Keratinocyte (primary cell): ENCODE data around the gene IGSF9.

Experiments
- CTCF ChIP-seq, 3 experiments: IDR thresholded peaks in 1 of 3; conservative IDR thresholded peaks in 1 of 3; optimal IDR thresholded peaks in 1 of 3; 2 replicates in 2 of 3; 3 replicates in 1 of 3; pipeline versions ENCODE3 to v1.5.1; 2011; ENCODE audit warnings: low read length in 3 of 3, mild to moderate bottlenecking in 3 of 3, moderate library complexity in 2 of 3, control low read depth in 1 of 3, inconsistent platforms in 1 of 3; ENCODE audit not compliant: insufficient read depth in 2 of 3; ENCODE audit errors: extremely low read depth in 1 of 3
- EZH2 ChIP-seq: IDR thresholded peaks from one replicate; pipeline ENCODE4 v1.6.1; 2012; ENCODE audit warnings: inconsistent platforms, mild to moderate bottlenecking, low read length, moderate library complexity

GRCh38 chr1:159945483-159946241, at the start of gene IGSF9:
- TF ChIP-seq EZH2 (no peak), CTCF (optimal IDR thresholded peaks at IDR 0.05 in 1 of 3, IDR thresholded peaks at IDR 0.05 in 1 of 3, conservative IDR thresholded peaks at IDR 0.05 in 1 of 3; ENCODE audit: extremely low read depth in 1 of 3, insufficient read depth in 2 of 3, low read length in 3 of 3) (peak; percentile 45 to 76 (median 66))
